ENCODE data around the gene KLHL26.

Gene KLHL26

GRCh38 chr19:18603255-18603957 lies 33.4 kb upstream of the KLHL26 start:
- no peak for DNase-seq (ENCODE audit: low spot score)

- DNase-seq (ENCODE audit: low spot score): no peak
These were observed 32.6 kb upstream of the KLHL26 start for GRCh38 chr19:18603958-18604819.

GRCh38 chr19:18604820-18605159 lies 32.0 kb upstream of the KLHL26 start:
- no peak for DNase-seq (ENCODE audit: low spot score)

DNA sequence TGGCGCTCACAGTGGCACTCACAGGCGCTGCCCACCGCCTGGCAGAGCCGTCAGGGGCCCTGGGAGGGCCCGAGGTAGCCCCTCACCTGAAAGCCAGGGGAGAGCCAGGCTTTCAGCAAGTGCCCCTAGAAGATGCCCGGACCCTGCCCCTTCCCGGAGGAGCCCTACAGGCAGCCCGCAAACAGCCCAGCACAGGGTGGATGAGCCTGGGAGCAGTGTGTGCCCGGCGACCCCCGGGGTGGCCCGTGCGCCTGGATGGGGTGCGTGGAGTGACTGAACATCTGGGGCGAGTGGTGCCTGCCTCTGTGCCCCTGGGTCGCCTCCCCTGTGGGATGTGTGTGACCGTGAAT lies 31.7 kb upstream of the KLHL26 start:
- no peak for DNase-seq (ENCODE audit: low spot score)

- DNase-seq (ENCODE audit: low spot score): no peak
These were observed 31.1 kb upstream of the KLHL26 start for GRCh38 chr19:18605546-18606280.

DNA sequence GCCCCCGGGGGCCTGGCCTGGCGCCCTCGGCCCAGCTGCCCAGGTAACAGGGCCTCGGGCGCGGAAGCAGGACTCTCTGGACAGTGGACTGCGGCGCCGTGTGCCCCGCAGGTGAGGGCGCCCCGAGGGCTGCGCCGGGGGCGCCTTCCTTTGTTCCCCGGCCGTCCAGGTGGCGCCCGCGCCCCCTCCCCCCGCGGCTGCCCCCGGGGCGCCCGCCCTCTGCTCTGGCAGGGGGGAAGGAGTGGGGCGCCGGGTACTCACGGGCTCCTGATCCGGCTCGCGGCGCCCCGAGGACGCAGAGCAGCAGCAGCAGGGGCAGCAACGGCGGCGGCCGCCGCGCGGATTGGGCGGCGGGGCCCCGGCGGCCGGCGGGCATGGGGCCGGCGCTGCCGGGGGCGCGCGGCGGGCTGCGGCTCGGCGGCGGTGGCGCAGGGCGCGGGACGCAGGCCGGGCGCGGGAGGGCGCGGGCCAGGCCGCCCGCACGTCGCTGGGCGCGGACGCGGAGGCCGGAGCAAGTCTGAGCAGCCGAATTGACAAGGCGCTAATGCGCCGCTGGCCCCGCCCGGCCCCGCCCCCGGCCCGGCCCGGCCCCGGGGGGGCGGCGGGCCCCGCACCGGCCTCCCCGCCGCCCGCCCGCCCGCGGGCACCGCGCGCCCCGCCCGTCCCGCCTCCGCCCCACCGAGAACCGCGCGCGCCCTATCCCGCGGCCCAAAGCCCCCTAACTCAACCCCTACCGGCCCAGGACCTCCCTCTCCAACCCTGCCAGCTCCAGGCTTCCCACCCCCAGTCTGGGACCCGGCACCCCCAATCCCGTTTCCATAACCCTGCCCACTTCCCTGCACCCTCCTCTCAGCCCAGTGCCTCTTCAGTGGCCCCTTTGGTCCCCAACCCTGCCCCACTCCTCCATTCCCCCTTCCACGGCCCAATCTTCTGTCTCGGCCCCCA lies 30.3 kb upstream of the KLHL26 start, which contains the start of gene CRLF1:
Gene CRLF1, minus strand, starts transcription at position 519 of the 945 bp plus-strand sequence. Its CDS starts 143 bp downstream, at position 376.
- no peak for DNase-seq (ENCODE audit: low spot score)

GRCh38 chr19:18607226-18608101 lies 29.4 kb upstream of the KLHL26 start:
- DNase-seq (ENCODE audit: low spot score): no peak

GRCh38 chr19:18608102-18608804 lies 28.6 kb upstream of the KLHL26 start:
- DNase-seq (ENCODE audit: low spot score): no peak

- no peak for DNase-seq (ENCODE audit: low spot score)
These were observed 27.8 kb upstream of the KLHL26 start for GRCh38 chr19:18608805-18609716.

GRCh38 chr19:18609717-18610051 lies 27.1 kb upstream of the KLHL26 start:
- no peak for DNase-seq (ENCODE audit: low spot score)

DNA sequence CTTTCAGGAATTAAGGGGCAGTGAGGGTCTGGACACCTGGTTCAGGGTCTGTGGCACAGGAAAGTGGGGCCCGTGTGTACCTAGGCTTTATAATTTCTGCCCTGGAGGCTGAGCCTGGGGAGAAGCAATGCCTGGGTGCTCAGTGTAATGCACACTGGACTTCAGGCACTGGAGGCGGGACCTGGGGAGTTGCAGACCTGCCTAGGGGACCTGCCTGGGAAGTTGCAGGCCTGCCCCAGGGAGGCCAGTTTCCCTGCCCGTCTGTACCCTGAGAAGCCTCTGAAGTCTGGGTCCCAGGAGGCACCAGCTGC lies 26.6 kb upstream of the KLHL26 start:
- DNase-seq (ENCODE audit: low spot score): no peak

GRCh38 chr19:18610556-18611326 lies 26.1 kb upstream of the KLHL26 start:
- no peak for DNase-seq (ENCODE audit: low spot score)

DNA sequence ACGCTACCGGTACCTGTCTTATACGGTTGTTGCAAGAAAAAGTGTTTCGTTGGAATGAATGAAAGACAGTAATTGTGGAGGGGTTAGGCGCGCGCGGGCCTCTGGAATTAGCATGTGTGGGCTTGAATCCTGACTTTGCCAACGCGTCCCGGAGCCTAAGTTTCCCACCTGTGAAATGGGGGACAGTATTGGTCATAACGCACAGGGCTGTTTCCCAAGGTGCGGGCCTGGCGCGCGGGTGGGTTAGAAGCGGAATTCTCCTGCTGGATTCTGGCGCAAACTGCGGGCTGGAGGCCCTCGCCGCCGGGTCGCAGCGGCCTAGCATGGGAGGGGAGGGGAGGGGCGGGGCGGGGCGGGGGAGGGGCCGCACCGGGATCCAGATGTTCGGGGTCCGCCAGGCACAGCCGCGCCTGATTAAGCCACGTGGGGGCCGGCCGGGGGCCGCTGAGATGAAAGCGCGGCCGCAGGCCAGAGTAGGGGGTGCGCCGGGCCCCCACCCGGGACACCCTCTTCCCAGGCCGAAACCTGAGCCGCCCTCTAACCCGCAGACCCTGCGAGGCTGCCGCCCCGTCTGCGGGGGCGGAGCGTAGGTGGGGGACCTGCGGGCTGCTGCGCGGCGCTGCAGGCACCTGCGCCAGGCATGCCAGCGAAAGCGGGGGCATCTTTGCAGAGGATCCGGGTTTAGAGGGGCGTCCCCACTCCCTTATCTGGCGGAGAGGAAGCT lies 25.3 kb upstream of the KLHL26 start:
- DNase-seq (ENCODE audit: low spot score): no peak

- DNase-seq (ENCODE audit: low spot score): no peak
These were observed 24.6 kb upstream of the KLHL26 start for GRCh38 chr19:18612051-18612771.

GRCh38 chr19:18612772-18613588 lies 23.8 kb upstream of the KLHL26 start, which contains the start of gene TMEM59L:
Gene TMEM59L, plus strand, starts transcription at chr19:18612870. Its CDS starts 89 bp downstream, at chr19:18612959.
- DNase-seq (ENCODE audit: low spot score): no peak

- no peak for DNase-seq (ENCODE audit: low spot score)
These were observed 23.1 kb upstream of the KLHL26 start for GRCh38 chr19:18613589-18614234.
